Globus pallidus (tissue), 1 donor: ENCODE measurements around the gene NRAS.
A peak's percentile ranks its signal among the peaks of the same experiment; 100 is the strongest.

Source experiments
- DNase-seq: peaks from one replicate; pipeline ENCODE4 v3.0.0-alpha.2; 2015; ENCODE audit warnings: low spot score

Gene NRAS

DNA sequence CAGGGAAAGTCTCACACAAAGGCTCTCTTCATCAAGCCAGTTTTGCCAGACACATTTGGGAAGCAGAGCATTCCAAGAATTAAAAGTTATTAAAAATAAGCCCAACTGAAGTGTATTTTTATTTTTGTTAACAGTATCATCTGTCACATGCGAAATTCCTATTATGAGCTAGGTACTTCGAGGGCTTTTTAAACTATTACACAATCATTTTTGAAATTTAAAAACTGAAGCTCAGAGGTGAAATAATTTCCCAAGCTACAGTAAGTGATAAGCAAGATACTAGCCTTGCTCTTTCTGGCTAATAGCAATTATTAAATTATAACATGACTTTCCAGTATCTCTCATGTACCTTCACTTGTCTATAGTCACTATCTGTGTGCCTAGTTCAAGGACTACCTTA lies 12.0 kb upstream of the NRAS start:
- no peak for DNase-seq

DNA sequence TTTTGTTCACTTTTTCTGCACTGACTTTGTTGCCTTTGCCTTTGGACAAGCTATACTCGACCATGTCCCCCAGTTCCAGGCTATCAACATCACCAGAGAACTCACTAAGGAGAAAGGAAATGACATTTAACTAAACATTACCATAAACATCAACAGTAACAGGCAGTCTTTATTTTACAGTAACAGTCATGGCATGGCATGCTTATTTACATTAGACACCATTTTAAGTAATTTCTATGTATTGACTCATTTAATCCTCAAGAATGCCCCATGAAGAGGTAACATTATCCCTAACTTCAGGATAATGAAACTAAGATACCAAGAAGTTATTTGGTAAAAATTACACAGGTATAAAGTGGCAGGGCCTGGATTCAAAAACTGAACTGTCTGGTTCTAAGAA lies 8.7 kb upstream of the NRAS start:
- DNase-seq, result no peak

DNA sequence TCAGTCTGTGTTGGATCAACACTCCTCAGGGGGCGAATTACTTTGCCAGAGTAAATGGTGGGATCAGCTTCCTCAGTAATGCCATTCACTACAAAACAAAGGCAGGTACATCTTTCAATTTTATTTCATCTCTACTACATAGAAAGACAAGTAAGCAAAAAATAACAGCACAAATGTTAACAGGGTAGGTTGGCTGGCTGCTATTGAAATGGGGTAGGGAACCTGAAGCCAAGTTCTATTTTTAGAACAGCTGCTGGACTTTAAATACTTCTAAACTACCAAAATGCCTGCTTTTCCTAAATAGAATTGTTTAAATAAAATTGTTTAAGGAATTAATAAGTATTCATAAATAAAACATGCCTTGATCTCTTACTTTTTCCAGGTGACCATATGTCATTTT lies 7.3 kb upstream of the NRAS start:
- DNase-seq, result peak; percentile 5

DNA sequence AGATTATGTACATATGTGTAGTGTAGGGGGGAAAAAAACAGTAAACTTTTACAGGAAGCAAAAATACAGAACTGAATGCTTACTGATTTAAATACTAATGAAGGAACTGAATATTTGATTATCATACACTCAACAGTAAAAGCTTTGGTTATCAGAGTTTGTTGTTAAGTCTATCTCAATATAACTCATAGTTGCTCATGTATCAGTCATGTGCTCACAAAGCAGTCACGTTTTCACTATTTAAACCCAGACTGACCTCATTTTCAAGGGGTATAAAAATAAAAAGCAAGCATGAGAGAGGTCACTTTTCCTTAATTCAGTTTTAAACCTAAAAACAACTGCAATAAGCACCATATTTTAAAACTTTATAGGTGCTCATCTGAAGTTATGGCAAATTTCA lies 6.9 kb upstream of the NRAS start:
- no peak for DNase-seq

DNA sequence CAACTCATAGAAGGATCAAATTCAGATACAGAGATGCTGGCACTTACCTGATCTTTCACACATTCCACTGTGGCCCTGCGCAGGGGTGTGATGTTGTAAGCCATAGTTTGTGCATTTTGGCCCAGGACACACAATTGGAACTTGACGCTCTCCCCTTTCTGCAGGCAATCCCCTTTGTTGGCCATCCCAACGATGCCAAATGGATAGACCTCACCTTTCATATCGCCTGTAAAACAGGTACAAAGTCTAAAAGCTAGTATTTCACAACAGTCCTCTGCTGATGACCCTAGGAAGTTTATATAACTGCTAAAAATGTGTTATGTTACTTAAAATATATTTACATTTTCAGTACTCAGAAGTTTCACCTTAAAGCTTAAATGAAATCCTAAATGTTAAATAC lies 3.9 kb upstream of the NRAS start:
- DNase-seq, result no peak

DNA sequence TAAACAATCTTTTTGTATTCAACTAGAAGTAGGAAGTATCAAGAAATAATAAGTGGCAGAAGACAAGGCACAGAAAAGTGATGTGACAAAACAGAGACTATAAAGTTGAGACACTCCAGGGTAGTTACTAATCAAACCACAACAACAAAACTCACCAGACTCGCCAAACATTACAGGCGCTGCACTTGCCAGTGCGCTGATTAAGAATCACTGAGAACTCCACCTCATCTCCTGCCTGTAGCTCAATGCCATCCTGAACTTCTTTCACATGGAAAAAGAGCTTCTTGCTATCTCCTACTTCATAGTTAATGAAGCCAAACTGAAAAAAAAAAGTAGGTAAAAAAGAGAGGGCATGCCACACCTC lies 2.8 kb upstream of the NRAS start:
- no peak for DNase-seq

DNA sequence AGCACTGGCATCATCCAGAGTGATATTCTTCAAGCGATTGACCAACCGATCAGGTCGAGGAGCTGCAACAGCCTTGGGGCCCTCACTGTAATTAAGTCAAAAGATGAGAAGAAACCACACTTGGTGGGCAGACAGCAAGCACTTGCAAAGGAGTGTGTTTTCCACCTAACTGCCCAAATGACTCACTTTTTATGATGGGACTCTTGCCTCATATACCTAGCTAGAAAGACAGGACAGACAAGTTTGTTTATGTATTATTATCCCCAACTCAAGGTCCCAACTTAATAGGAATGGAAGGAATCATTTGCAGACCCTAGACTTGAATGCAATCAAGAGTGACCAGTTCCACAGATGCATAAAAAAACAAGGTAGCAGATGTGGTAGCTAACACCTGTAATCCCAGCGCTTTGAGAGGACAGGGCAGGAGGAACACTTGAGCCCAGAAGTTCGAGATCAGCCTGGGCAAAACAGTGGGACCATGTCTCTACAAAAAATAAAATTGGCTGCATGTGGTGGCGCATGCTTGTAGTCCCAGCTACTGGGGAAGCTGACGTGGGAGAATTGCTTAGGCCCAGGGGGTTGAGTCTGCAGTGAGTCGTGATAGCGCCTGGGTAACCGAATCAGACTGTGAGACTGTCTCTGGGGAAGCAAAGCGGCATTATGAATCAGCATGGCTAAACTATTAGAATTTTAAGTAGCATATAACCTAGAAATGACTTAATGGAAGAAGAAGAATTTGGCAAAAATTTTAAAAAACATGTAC lies 2.3 kb upstream of the NRAS start:
- DNase-seq, result no peak

DNA sequence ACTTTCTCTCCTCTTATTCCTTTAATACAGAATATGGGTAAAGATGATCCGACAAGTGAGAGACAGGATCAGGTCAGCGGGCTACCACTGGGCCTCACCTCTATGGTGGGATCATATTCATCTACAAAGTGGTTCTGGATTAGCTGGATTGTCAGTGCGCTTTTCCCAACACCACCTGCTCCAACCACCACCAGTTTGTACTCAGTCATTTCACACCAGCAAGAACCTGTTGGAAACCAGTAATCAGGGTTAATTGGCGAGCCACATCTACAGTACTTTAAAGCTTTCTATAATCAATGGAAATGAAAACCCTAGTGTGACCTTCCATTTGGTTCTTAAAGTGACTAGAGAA lies 643 bp downstream of the NRAS start:
- no peak for DNase-seq

DNA sequence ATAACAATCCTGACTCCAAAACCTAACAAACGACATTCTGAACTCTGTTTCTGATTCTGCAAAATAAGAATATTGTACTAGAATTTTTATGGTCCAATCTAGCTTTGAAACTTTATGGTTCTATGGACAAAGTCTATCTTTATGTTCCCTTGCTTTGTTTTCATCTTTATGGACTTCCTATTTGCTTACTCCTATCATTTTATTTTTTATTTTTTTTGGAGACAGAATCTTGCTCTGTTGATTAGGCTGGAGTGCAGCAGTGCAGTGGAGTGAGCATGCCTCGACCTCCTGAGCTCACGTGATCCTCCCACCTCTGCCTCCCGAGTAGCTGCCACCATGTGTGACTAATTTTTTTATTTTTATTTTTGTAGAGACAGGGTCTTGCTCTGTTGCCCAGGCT lies 3.6 kb downstream of the NRAS start:
- DNase-seq, result no peak

DNA sequence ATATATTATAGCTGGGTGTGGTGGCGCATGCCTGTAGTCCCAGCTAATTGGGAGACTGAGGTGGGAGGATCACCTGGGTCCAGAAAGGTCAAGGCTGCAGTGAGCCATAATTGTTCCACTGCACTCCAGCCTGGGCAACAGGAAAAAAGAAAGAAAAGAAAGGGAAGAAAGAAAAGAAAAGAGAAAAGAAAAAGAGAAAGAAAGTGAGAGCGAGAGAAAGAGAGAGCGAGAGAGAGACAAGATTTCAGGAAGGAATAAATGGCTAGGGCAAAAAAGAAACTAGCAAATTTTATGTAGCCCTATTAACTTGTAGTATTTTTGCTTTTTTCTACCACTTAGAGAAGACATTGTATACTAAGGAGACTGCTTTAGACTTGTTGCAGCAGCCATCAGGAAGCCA lies 6.2 kb downstream of the NRAS start:
- no peak for DNase-seq

DNA sequence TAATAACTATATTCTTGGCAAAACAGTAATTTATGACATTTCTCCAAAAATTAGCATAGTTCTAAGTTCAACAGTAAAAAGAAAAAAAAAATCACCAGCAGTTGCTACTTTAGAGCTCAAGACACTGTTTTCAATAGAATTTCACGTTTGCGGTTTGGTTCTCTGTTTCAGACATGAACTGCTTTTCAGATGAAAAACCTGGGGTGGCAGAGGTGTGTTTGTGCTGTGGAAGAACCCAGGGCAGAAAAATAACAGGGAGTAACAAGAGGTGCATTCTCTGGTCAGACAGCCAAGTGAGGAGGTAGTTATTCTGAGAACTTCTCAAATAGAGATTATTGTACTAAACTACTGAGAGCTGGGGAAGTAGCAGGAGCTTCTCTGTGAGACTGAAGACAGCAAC lies 9.0 kb downstream of the NRAS start:
- no peak for DNase-seq

DNA sequence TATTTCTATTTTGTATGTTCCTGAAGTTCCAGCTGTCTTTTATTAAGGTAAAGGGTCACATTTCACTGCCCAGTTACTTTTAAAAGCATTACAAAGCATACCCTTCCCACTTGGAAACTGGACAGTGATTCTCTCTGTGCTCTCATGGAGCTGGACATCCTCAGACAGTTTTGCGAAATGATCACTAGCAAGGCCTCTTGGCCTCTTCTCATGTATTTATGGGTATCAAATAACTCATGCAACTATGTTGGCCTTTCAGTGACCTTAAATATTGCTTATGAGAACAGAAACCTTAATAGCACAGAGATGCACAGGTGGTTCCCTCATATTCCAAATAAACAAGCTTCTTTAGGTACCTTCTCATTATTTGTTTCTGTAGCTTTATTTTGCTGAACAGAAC lies 13.3 kb downstream of the NRAS start:
- no peak for DNase-seq

DNA sequence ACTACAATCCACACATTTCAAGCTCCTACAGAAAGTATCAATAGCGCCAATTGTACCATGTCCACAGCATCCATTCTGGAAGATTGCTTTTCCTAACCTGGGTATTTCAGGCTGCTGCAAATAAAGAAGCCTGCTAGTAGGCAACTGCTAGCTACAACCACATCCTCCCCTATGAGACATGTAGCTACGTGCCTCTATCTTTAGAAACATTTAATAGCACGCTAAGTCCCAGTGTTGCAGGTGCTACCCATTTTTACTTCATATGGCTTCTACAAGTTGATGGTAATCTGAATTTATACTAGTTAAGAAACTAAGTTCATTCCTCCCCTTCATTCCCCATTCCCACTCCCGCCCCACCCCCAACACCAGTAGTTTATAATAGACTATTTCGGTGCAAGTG lies 13.8 kb downstream of the NRAS start:
- DNase-seq, result no peak

DNA sequence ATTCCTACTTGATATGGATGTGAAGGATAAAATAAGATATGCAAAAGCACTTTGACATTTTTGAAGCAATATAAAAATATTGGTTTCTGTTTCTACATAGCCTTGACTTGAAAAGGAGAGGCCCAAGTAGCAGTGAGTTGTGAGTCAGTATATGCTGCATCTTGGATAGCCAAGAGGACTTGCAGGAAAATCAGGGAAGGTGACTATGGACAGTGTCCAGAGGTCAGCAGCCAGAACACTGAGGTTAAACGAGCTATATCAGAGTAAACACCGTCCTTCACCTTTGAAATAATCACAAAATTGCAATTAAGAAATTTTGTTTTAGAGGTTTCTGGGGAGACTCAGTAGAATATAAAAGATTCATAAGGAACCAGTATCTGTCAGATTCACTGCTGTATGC lies 14.6 kb downstream of the NRAS start:
- DNase-seq, result no peak

DNA sequence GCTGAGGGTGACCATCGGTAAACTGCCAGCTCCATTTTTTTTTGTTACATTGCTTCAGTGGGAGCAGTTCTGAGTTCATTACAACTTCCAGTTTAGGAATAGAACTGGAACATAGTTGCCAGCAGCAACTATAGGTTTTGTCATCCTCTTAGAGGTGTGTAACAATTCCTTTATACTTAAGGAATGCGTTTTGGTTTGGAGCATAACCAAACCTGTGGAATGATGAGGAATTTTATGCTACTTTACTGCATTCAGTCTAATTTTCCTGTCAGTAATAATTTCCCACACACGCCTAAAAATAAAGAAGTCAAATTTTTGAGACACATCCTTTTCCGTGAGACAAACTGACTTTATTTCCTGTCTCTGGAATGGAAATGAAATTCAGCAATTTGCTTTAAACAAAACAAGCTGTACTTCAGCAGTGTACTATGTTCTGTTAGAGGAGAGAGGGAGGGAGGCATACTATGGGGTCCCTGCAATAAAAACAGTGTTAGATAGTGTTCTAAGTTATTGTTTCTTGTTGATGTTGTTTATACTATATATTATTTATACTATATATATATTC lies 16.5 kb downstream of the NRAS start:
- DNase-seq, result no peak

DNA sequence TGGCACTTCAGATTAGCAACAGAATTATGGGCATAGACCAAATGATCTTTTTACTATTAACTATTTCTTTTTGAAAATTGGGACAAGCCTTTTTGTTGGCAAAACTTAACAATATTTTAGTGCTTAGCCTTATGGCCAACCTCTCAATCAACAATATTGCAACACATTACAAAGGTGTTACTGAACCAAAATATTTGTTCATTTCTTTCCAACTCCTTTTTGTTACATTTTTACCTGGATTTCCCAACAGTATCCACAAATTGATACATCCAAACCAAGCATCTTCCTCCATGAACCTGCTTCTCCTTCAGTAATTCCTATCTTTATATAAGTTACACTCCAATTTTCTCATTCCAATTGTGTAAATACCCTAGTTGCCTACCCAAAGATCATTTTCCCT lies 19.8 kb downstream of the NRAS start:
- no peak for DNase-seq

DNA sequence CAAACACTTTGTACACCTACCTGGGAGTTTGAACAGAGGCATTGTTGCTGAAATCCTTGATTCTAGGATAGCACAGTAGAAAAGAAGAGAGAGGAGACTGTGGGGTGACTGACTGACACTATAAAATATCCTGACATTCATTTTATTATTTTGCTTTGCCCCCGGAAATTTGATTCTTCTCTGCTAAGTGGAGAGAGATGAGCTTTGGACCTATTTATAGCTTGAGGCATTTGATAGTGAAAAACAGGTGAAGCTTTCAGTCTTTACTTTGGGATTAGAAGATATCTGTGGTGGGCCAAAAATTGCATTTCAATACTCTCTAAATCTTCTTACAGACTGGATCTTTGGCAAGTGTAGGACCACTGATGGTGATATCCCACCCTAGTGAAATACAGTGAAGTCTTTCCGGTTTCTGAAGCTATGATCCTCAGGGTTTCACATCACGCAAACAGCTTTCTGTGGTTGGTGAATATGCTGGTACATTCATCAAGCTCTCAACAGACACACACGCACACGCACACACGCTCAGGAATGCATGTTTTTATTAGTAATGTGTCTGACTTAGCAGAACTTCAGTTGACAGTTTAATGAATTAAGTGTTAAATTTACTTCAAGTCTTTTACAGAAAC lies 21.0 kb downstream of the NRAS start, which contains the start of gene AMPD1:
TSS of gene AMPD1 (minus strand) at position 117 of the 629 bp plus-strand sequence. CDS start at position 42, 75 bp downstream.
- DNase-seq, result no peak

DNA sequence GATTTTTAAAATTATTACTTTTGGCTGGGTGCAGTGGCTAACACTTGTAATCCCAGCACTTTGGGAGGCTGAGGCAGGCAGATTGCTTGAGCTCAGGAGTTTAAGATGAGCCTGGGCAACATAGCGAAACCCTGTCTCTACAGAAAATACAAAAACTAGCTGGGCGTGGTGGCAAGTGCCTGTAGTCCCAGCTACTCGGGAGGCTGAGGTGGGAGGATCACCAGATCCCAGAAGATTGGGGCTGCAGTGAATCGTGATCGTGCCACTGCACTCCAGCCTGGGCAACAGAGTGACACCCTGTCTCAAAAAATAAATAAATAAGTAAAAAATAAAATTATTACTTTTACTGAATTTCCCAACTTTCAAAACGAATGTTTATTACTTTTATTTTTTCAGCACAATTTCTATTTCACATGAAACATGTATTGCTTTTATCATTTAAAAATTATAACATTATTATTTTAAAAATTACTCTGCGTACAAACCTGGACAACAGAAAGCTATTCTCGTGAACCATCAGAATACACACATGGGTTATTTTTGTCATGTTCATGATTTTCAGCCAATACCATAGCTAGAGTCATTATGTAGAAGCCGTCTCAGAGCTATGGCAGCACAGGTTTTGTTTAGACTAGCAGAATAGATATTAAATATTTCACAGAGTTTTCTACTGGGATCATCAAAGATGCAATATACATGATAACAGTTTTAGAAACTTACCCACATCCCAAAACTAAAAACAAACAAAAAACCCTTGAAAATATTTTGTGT lies 21.8 kb downstream of the NRAS start:
- no peak for DNase-seq

DNA sequence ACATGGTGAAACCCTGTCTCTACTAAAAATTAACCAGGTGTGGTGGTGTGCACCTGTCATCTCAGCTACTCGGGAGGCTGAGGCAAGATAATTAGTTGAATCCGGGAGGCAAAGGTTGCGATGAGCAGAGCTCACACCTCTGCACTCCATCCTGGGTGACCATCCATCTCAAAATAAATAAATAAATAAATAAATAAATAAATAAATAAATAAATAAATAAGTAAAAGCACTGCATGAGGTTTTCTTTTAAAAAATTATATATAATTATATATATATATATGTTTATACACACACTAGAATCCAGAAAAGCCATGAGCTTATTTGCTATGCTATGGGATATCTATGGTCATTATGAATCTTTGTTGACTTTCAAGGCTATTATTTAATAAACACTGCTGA lies 23.6 kb downstream of the NRAS start:
- no peak for DNase-seq

DNA sequence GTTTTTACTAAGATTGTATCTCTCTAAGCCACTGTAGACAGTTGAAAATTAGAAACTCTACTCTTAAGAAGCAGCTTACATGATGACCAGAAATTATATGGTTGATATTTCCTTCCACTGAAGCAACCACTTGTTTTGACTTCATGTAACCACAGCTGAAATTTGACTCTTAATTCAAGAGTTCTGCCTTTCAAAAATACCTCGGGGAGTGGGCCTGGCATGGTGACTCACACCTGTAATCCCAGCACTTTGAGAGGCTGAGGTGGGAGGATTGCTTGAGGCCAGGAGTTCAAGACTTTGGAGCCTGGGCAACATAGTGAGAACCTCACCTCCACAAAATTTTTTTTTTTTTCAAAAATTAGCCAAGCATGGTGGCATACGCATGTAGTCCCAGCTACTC lies 25.5 kb downstream of the NRAS start:
- DNase-seq, result no peak

DNA sequence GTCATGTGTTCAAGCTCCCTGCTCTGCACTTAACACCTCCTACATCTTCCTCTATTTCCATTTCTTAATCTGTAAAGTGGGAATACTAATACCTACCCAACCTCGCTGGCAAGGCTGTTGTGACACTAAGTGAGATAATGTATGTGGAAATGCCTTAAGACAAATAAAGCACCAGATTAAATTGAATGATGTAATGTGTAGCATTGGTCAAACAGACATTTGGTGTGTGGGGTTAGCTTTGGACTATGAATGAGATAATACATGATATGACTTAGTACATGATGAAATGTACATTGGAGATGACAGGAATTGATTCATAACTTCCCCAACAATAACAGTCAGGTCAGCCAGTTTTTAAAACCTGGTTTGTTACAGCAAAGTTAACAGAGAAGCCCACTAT lies 26.4 kb downstream of the NRAS start:
- DNase-seq, result no peak

DNA sequence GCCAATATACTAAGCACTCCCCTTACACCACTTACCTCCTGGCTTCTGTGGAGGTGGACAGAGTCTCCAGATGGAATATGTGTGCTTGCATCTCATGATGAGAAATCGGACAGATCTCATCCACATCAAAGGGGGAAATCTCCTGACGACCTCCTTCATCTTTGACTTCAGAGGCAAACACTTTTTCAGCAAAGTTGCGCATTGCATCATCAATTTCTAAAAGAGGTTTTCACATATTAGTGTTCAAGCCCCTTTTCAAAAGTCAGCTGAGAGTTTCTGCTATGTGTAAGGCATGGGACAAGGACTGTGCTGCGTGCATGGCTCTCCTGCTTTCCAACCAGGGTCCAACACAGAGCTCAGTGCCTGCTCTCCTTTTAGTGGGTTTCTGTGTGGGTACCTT lies 28.0 kb downstream of the NRAS start:
- no peak for DNase-seq

DNA sequence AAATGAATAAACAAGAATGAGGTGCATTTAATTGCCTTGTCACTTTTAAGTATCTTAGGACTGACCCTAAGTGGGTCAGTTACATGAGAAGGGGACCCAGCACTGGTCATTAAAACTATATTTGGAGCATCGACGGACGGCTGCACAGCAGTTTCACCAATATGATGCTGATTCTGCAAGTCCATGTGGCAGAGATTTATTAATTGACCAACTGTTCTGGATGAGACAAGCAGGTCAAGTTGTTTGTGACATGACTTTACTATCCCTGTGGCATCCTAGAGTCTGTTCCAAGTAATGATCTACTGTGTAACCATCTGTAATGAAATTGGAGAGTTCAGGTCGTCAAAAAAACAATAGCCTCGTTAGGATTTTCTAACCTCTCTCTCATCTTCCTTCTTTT lies 30.7 kb downstream of the NRAS start:
- DNase-seq, result no peak
